Ishikawa (cell line): ENCODE results near the gene NPAS3.

Experiments used
- CEBPB ChIP-seq: IDR thresholded peaks from 2 replicates; pipeline ENCODE4 v1.6.1; 2012
- CREB1 ChIP-seq: IDR thresholded peaks from 2 replicates; pipeline ENCODE4 v1.6.1; 2012; ENCODE audit warnings: low read depth
- EGR1 ChIP-seq: IDR thresholded peaks from 2 replicates; pipeline ENCODE4 v1.6.1; 2012
- EP300 ChIP-seq: IDR thresholded peaks from 2 replicates; pipeline ENCODE4 v1.6.1; 2012; ENCODE audit warnings: borderline replicate concordance
- FOXM1 ChIP-seq: IDR thresholded peaks from 2 replicates; pipeline ENCODE4 v1.6.1; 2012; ENCODE audit warnings: low read depth, borderline replicate concordance
- MAX ChIP-seq: IDR thresholded peaks from 2 replicates; pipeline ENCODE4 v1.6.1; 2012
- NFIC ChIP-seq: IDR thresholded peaks from 2 replicates; pipeline ENCODE4 v1.6.1; 2012
- RAD21 ChIP-seq: IDR thresholded peaks from 2 replicates; pipeline ENCODE4 v1.6.1; 2012; ENCODE audit warnings: low read depth
- REST ChIP-seq: IDR thresholded peaks from 2 replicates; pipeline ENCODE4 v1.6.1; 2012; ENCODE audit warnings: low read depth, mild to moderate bottlenecking
- TAF1 ChIP-seq: IDR thresholded peaks from 2 replicates; pipeline ENCODE4 v1.6.1; 2012; ENCODE audit warnings: low read depth, mild to moderate bottlenecking
- TCF12 ChIP-seq: IDR thresholded peaks from 2 replicates; pipeline ENCODE4 v1.6.1; 2012; ENCODE audit warnings: low read depth
- TEAD4 ChIP-seq: IDR thresholded peaks from 2 replicates; pipeline ENCODE4 v1.6.1; 2012
- USF1 ChIP-seq: IDR thresholded peaks from 2 replicates; pipeline ENCODE4 v1.6.1; 2012
- YY1 ChIP-seq: IDR thresholded peaks from 2 replicates; pipeline ENCODE4 v1.6.1; 2012; ENCODE audit warnings: low read depth
- ZBTB7A ChIP-seq: IDR thresholded peaks from 2 replicates; pipeline ENCODE4 v1.6.1; 2012; ENCODE audit warnings: low read depth

The NPAS3 gene

GRCh38 chr14:33629792-33630191 is 691.1 kb downstream of the NPAS3 start:
- TF ChIP-seq RAD21 (no peak), EGR1 (no peak), TAF1 (no peak), REST (no peak), USF1 (no peak), FOXM1 (no peak), MAX (no peak), TEAD4 (no peak), CREB1 (no peak), TCF12 (no peak), CEBPB (no peak), EP300 (no peak), ZBTB7A (no peak), NFIC (no peak), YY1 (no peak)

- TF ChIP-seq YY1 (no peak), NFIC (no peak), TAF1 (no peak), RAD21 (no peak), CEBPB (no peak)
Measured at GRCh38 chr14:33631021-33631420, 692.3 kb downstream of the NPAS3 start.

GRCh38 chr14:33631441-33631840 is 692.8 kb downstream of the NPAS3 start:
- TF ChIP-seq FOXM1 = no peak
- TF ChIP-seq YY1 = no peak
- TF ChIP-seq TEAD4 = no peak
- no peak for TF ChIP-seq NFIC
- TF ChIP-seq TAF1 = no peak
- no peak for TF ChIP-seq USF1
- TF ChIP-seq MAX = no peak
- TF ChIP-seq RAD21 = no peak
- no peak for TF ChIP-seq EGR1
- TF ChIP-seq REST = no peak

GRCh38 chr14:33634631-33635030 is 696.0 kb downstream of the NPAS3 start:
- TF ChIP-seq EGR1 (no peak), TEAD4 (no peak), MAX (no peak), REST (no peak), RAD21 (no peak), NFIC (no peak), TAF1 (no peak), USF1 (no peak), CREB1 (no peak), CEBPB (no peak), ZBTB7A (no peak), TCF12 (no peak), EP300 (no peak), FOXM1 (no peak), YY1 (no peak)
